HG02678 (cell line): ENCODE results near the gene KIF18B.

Source experiments
- ATAC-seq: cut with Tn5 transposase; IDR thresholded peaks from one replicate; pipeline ENCODE4 v1.9.1; 2021; ENCODE audit warnings: mild to moderate bottlenecking, moderate library complexity; ENCODE audit not compliant: unreplicated experiment

KIF18B gene

GRCh38 chr17:44884941-44885340, 62.6 kb downstream of the KIF18B start:
- ATAC-seq = no peak

- no peak for ATAC-seq
Measured at GRCh38 chr17:44881145-44881544, 66.4 kb downstream of the KIF18B start.

GRCh38 chr17:44880062-44880461, 67.5 kb downstream of the KIF18B start:
- ATAC-seq = no peak

DNA sequence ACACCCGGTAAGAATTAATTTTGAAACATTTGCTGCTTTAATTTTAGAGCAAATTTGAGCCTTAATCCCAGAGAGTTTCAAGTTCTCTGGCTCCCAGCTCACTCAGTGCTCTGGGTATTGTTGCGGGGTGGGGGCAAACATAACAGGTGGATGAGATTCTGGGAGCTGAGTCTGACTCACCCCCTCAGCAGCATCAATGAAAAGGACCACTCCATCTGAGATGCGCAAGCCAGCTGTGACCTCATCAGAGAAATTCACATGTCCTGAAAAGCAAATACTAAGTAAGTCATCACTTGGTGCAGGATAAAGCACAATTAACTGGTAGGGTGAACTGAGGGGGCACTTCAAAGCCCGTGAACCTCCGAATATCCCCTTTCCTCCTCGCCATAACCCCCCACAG, 68.2 kb downstream of the KIF18B start:
- no peak for ATAC-seq

- no peak for ATAC-seq
Measured at GRCh38 chr17:44878627-44879221, 68.8 kb downstream of the KIF18B start.

GRCh38 chr17:44877121-44877520, 70.5 kb downstream of the KIF18B start:
- ATAC-seq = no peak

- no peak for ATAC-seq
Measured at GRCh38 chr17:44875761-44876160, 71.8 kb downstream of the KIF18B start.
